ENCODE results near the gene NUP214.
"Not testable (repeated sequence)": the region's sequence is repeated elsewhere in the genome, so short reads cannot be mapped to it uniquely, and the experiment has no call there.

NUP214 gene

GRCh38 chr9:131167146-131167692, 41.8 kb downstream of the NUP214 start:
- DNase-seq: no peak

GRCh38 chr9:131167936-131168335, 42.5 kb downstream of the NUP214 start:
- no peak for DNase-seq

GRCh38 chr9:131169563-131170240, 44.3 kb downstream of the NUP214 start:
- DNase-seq: no peak

GRCh38 chr9:131173995-131174394, 48.6 kb downstream of the NUP214 start:
- DNase-seq: no peak

GRCh38 chr9:131174681-131175239, 49.4 kb downstream of the NUP214 start:
- no peak for DNase-seq

- no peak for DNase-seq
Observed at GRCh38 chr9:131177898-131178297, 52.5 kb downstream of the NUP214 start.

- DNase-seq: peak; percentile 84
Observed at GRCh38 chr9:131178382-131178781, 53.0 kb downstream of the NUP214 start.

GRCh38 chr9:131178926-131179325, 53.5 kb downstream of the NUP214 start:
- no peak for DNase-seq

- DNase-seq: no peak
Observed at GRCh38 chr9:131179561-131180219, 54.3 kb downstream of the NUP214 start.

- no peak for DNase-seq
Observed at GRCh38 chr9:131180454-131180853, 55.1 kb downstream of the NUP214 start.

- DNase-seq: no peak
Observed at GRCh38 chr9:131181091-131181681, 55.8 kb downstream of the NUP214 start.

GRCh38 chr9:131185924-131186323, 60.5 kb downstream of the NUP214 start:
- no peak for DNase-seq

- DNase-seq: no peak
Observed at GRCh38 chr9:131186622-131187021, 61.2 kb downstream of the NUP214 start.

- DNase-seq: no peak
Observed at GRCh38 chr9:131187957-131188356, 62.6 kb downstream of the NUP214 start.

GRCh38 chr9:131188976-131189375, 63.6 kb downstream of the NUP214 start:
- no peak for DNase-seq

- DNase-seq: no peak
Observed at GRCh38 chr9:131190191-131190590, 64.8 kb downstream of the NUP214 start.

GRCh38 chr9:131191032-131191431, 65.6 kb downstream of the NUP214 start:
- DNase-seq: not testable (repeated sequence)

GRCh38 chr9:131191857-131192256, 66.5 kb downstream of the NUP214 start:
- DNase-seq: no peak

- DNase-seq: no peak
Observed at GRCh38 chr9:131193051-131193450, 67.7 kb downstream of the NUP214 start.

GRCh38 chr9:131194762-131195161, 69.4 kb downstream of the NUP214 start:
- no peak for DNase-seq

GRCh38 chr9:131197160-131197911, 72.0 kb downstream of the NUP214 start:
- DNase-seq: no peak

GRCh38 chr9:131198041-131198715, 72.8 kb downstream of the NUP214 start:
- DNase-seq: no peak

Measured in activated T-cell treated with anti-CD3 and anti-CD28 coated beads, Interleukin-2, amount 50 U/mL, for 1 hour (primary cell).